Measurements from ENCODE around the gene ITLN2. TPM values are rescaled to one million over a fixed set of nuclear protein-coding genes. Genes with fewer than 3 reads are reported as not detected.
A peak's percentile ranks its signal among the peaks of the same experiment; 100 is the strongest.

ITLN2 gene
- total RNA-seq, 2 donors from 2014 or later: 20.3 to 29.7 TPM

DNA sequence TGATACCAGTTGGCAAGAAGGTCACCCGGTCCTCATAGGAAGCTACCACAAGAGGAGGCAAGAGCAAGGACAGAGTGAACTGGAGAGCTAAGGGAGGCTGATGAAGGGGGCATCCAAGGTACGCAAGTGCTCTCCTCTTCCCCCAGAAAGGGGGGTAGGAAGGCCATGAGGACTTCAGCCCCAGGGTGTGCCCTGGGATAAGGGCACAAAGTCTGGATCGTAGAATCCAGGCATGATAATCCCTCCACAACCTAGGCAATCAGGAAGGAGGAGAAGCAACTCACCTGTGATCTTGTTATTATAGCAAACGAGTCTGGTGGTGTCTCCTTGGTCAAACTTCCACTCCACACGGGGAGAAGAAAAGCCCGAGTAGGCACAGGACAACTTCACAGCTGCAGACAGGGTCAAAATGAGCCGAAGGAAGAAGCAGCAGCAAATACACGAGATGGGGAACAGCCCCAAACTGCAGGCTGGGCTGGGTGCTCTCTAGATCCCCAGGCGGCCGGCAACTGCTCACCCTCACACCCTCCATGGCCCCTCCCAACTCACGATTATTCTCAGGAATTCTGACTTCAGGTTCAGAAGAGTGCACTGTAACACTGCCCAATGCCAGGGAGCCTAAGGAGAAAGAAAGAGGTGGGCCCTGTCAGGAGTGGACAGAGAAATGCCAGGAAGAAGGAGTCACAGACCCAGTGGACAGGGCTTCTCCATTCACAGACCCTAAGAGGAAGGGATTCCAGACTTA lies 46.3 kb upstream of the ITLN2 start:
- no peaks in the 10 kb centered on the region for H3K4me1 ChIP-seq (ENCODE audit: control insufficient read depth, insufficient read depth, low read length)
- 92 to 96% methylated on average over 10 to 11 of the region's 11 CpGs for WGBS, 2 experiments (ENCODE audit: insufficient coverage in 1 of 2, insufficient read length in 1 of 2)
- H3K27ac ChIP-seq (ENCODE audit: low read depth, low read length): no peak overlapping the region
- TF ChIP-seq, protein P1, sequence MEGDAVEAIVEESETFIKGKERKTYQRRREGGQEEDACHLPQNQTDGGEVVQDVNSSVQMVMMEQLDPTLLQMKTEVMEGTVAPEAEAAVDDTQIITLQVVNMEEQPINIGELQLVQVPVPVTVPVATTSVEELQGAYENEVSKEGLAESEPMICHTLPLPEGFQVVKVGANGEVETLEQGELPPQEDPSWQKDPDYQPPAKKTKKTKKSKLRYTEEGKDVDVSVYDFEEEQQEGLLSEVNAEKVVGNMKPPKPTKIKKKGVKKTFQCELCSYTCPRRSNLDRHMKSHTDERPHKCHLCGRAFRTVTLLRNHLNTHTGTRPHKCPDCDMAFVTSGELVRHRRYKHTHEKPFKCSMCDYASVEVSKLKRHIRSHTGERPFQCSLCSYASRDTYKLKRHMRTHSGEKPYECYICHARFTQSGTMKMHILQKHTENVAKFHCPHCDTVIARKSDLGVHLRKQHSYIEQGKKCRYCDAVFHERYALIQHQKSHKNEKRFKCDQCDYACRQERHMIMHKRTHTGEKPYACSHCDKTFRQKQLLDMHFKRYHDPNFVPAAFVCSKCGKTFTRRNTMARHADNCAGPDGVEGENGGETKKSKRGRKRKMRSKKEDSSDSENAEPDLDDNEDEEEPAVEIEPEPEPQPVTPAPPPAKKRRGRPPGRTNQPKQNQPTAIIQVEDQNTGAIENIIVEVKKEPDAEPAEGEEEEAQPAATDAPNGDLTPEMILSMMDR (conservative IDR thresholded peaks at IDR 0.05): no peak
- no peaks in the 10 kb centered on the region for H3K27me3 Mint-ChIP-seq (ENCODE audit: insufficient read depth)
- H3K9ac ChIP-seq (ENCODE audit: extremely low read depth, low read length, poor library complexity, severe bottlenecking): no peak overlapping the region
- no peaks in the 10 kb centered on the region for H3K27me3 ChIP-seq (ENCODE audit: control insufficient read depth, insufficient read depth, low read length, poor library complexity, severe bottlenecking)
- no peaks in the 10 kb centered on the region for H3K9me3 ChIP-seq (ENCODE audit: control insufficient read depth, low read length)
- no peaks in the 10 kb centered on the region for H3K9me3 Mint-ChIP-seq
- no peak overlapping the region for H3K4me3 Mint-ChIP-seq
- no peak overlapping the region for H3K27ac Mint-ChIP-seq
- DNase-seq: no peak
- H3K36me3 ChIP-seq (ENCODE audit: control insufficient read depth, insufficient read depth, low read length): peaks cover 62% of the 10 kb centered on the region
- peaks cover 24% of the 10 kb centered on the region for H3K4me1 Mint-ChIP-seq
- H3K36me3 Mint-ChIP-seq (ENCODE audit: low read depth): peaks cover 61% of the 10 kb centered on the region
- no peak overlapping the region for H3K4me3 ChIP-seq (ENCODE audit: low read length)

DNA sequence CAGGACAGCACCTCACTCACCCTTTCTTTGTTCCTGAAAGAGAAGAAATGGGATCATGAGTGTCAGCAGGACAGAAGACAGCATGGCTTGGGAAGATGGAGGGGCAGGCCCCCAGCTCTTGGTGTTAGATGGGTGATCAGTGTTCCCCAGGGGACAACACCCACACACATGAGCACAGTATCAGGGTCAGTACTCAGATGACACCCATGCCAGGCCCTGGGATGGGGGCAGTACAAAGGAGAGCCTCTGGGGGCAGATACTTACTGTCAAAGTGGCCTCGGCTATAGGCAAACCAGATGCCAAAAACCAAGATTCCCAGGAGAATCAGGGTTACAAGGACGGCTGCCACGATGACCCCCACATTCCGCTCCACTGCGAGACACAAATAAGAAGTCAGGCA lies 44.8 kb upstream of the ITLN2 start:
- Histone ChIP-seq H3K27ac (ENCODE audit: low read depth, low read length) (no peak overlapping the region), H3K9me3 (ENCODE audit: control insufficient read depth, low read length) (no peaks in the 10 kb centered on the region), H3K9ac (ENCODE audit: extremely low read depth, low read length, poor library complexity, severe bottlenecking) (no peak overlapping the region), H3K27me3 (ENCODE audit: control insufficient read depth, insufficient read depth, low read length, poor library complexity, severe bottlenecking) (no peaks in the 10 kb centered on the region), H3K4me3 (ENCODE audit: low read length) (no peak overlapping the region), H3K36me3 (ENCODE audit: control insufficient read depth, insufficient read depth, low read length) (peaks cover 76% of the 10 kb centered on the region), H3K4me1 (ENCODE audit: control insufficient read depth, insufficient read depth, low read length) (no peaks in the 10 kb centered on the region)
- TF ChIP-seq, protein P1 (conservative IDR thresholded peaks at IDR 0.05): peak; percentile 36
- Mint-ChIP-seq H3K4me1 (peaks cover 24% of the 10 kb centered on the region), H3K27ac (peak overlapping the region; percentile 55), H3K27me3 (ENCODE audit: insufficient read depth) (no peaks in the 10 kb centered on the region), H3K9me3 (no peaks in the 10 kb centered on the region), H3K36me3 (ENCODE audit: low read depth) (peaks cover 73% of the 10 kb centered on the region), H3K4me3 (no peak overlapping the region)
- DNase-seq: no peak
- WGBS, 2 experiments (ENCODE audit: insufficient coverage in 1 of 2, insufficient read length in 1 of 2): 94 to 95% methylated on average over 5 of the region's 5 CpGs

DNA sequence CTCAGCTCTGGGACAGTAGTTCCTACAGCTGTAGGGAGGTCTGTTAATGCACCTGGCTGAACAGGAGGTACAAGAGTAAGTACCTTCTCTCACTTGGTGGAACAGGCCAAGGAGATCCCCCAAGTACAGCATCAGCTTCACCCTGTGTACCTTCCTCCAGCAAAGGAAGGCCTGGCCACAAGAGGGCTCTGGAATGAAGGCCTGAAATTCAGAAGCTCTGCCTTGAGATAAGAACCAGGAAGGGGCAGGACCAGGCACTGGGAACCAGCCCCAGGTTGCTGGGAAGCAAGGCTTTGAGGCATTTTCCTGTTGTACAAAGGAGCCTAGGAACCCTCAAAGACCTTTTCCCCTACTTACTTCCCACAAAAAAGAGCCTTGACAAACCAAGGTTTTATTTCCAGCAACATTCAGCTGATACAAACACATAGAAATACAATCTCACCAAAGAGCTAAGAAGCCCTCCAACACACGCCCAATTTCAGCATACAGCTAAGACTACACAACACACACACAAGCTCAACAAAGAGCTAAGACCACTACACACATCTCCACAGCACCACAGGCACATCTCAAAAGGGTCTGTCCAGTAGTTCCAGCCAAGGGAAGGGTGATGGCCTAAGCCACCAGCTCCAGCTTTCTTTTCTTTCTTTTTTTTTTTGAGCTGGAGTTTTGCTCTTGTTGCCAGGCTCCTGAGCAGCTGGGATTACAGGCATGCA lies 42.9 kb upstream of the ITLN2 start:
- H3K36me3 ChIP-seq (ENCODE audit: control insufficient read depth, insufficient read depth, low read length): peaks cover 77% of the 10 kb centered on the region
- Mint-ChIP-seq H3K9me3 (no peaks in the 10 kb centered on the region), H3K4me1 (peaks cover 24% of the 10 kb centered on the region), H3K4me3 (no peak overlapping the region), H3K27ac (peak overlapping the region; percentile 84), H3K36me3 (ENCODE audit: low read depth) (peaks cover 79% of the 10 kb centered on the region), H3K27me3 (ENCODE audit: insufficient read depth) (no peaks in the 10 kb centered on the region)
- DNase-seq: peak; percentile 89
- H3K9ac ChIP-seq (ENCODE audit: extremely low read depth, low read length, poor library complexity, severe bottlenecking): no peak overlapping the region
- H3K4me3 ChIP-seq (ENCODE audit: low read length): no peak overlapping the region
- 97% methylated on average over 1 of the region's 1 CpG; no CpG with 5 or more reads in 1 of the 2 experiments for WGBS, 2 experiments (ENCODE audit: insufficient coverage in 1 of 2, insufficient read length in 1 of 2)
- TF ChIP-seq, protein P1 (conservative IDR thresholded peaks at IDR 0.05): peak; percentile 85
- no peak overlapping the region for H3K27ac ChIP-seq (ENCODE audit: low read depth, low read length)
- H3K9me3 ChIP-seq (ENCODE audit: control insufficient read depth, low read length): no peaks in the 10 kb centered on the region
- H3K4me1 ChIP-seq (ENCODE audit: control insufficient read depth, insufficient read depth, low read length): no peaks in the 10 kb centered on the region
- no peaks in the 10 kb centered on the region for H3K27me3 ChIP-seq (ENCODE audit: control insufficient read depth, insufficient read depth, low read length, poor library complexity, severe bottlenecking)

Measured in endodermal cell (in vitro differentiated cells).